Measurements from ENCODE around the gene VCAM1. TPM values are rescaled to one million over a fixed set of nuclear protein-coding genes. Genes with fewer than 3 reads are reported as not detected.

VCAM1 gene
- total and polyA plus RNA-seq, 11 donors = 1.3 to 40.7 (median 3.9) TPM

GRCh38 chr1:100714599-100714998, 4.9 kb upstream of the VCAM1 start:
- ATAC-seq = no peak
- DNase-seq = no peak
- Histone ChIP-seq H3K4me1 (peaks cover 0 to 13% (median 0%) of the 10 kb centered on the region in 12 donors), H3K36me3 (no peaks in the 10 kb centered on the region), H3K4me3 (no peak overlapping the region), H3K27ac (no peak overlapping the region), H3K9me3 (no peaks in the 10 kb centered on the region), H3K27me3 (no peaks in the 10 kb centered on the region)
- intact Hi-C loops (cut with DNase I) = loop anchor here in 2 of 10 donors (10.0 kb wide), 2 partner anchors 150 to 180 kb away; partner anchors contain the start of gene GPR88 (in 1 of the 2)
- 70 to 80% (median 76%) methylated on average over 1 of the region's 1 CpG for WGBS, 4 donors
- TF ChIP-seq CTCF (IDR thresholded peaks at IDR 0.05) = no peak
- TF ChIP-seq POLR2A (IDR thresholded peaks at IDR 0.05) = no peak

- TF ChIP-seq POLR2A (IDR thresholded peaks at IDR 0.05) (no peak), CTCF (IDR thresholded peaks at IDR 0.05) (no peak)
- DNase-seq (no peak), ATAC-seq (no peak)
- 88 to 94% (median 90%) methylated on average over 6 of the region's 6 CpGs for WGBS, 4 donors
- Histone ChIP-seq H3K4me3 (no peak overlapping the region), H3K9me3 (no peaks in the 10 kb centered on the region), H3K4me1 (peaks cover 0 to 17% (median 2%) of the 10 kb centered on the region in 12 donors), H3K27ac (no peak overlapping the region), H3K36me3 (no peaks in the 10 kb centered on the region), H3K27me3 (no peaks in the 10 kb centered on the region)
- intact Hi-C loops (cut with DNase I) = loop anchor here in 2 of 10 donors (10.0 kb wide), 2 partner anchors 148 to 182 kb away; partner anchors contain the start of gene GPR88 (in 1 of the 2)
Measured at GRCh38 chr1:100717218-100717617, 2.3 kb upstream of the VCAM1 start.

- TF ChIP-seq CTCF (IDR thresholded peaks at IDR 0.05) = no peak
- TF ChIP-seq POLR2A (IDR thresholded peaks at IDR 0.05) = no peak
- Histone ChIP-seq H3K4me1 (peaks cover 0 to 25% (median 2%) of the 10 kb centered on the region in 12 donors), H3K4me3 (no peak overlapping the region), H3K36me3 (no peaks in the 10 kb centered on the region), H3K27me3 (no peaks in the 10 kb centered on the region), H3K9me3 (no peaks in the 10 kb centered on the region), H3K27ac (no peak overlapping the region)
- intact Hi-C loops (cut with DNase I) = loop anchor here in 2 of 10 donors (10.0 kb wide), 2 partner anchors 146 to 184 kb away; partner anchors contain the start of gene GPR88 (in 1 of the 2)
- no peak for DNase-seq
- ATAC-seq = peak in 2 of 4 donors; percentile 41 to 44
- 72 to 82% (median 75%) methylated on average over 4 of the region's 4 CpGs for WGBS, 4 donors
Measured at GRCh38 chr1:100718581-100718980, 961 bp upstream of the VCAM1 start.

- no peaks in the 10 kb centered on the region for H3K9me3 ChIP-seq
- H3K4me3 ChIP-seq = peak overlapping the region in 10 of 12 donors; percentile 3 to 57 (median 42)
- intact Hi-C loops (cut with DNase I) = no loop called here
- peak overlapping the region in 8 of 12 donors; percentile 3 to 42 (median 32) for H3K27ac ChIP-seq
- no peak for TF ChIP-seq CTCF (IDR thresholded peaks at IDR 0.05)
- TF ChIP-seq POLR2A (IDR thresholded peaks at IDR 0.05) = no peak
- no peak for ATAC-seq
- no peak for DNase-seq
- H3K27me3 ChIP-seq = no peaks in the 10 kb centered on the region
- peaks cover 0 to 25% (median 2%) of the 10 kb centered on the region in 12 donors for H3K4me1 ChIP-seq
- WGBS, 4 donors = 30 to 38% (median 34%) methylated on average over 3 of the region's 3 CpGs
- peaks cover 0 to 9% (median 0%) of the 10 kb centered on the region in 9 donors for H3K36me3 ChIP-seq
Measured at GRCh38 chr1:100720101-100720500, 559 bp downstream of the VCAM1 start.

Measured in heart left ventricle (tissue), 16 donors.